ENCODE measurements around the gene TMTC4. TPM values are rescaled to one million over a fixed set of nuclear protein-coding genes. Genes with fewer than 3 reads are reported as not detected.

TMTC4 gene
- total and polyA plus RNA-seq, 10 of the 15 experiments (the other 5 are each of a cell fraction or from before 2014, with no cell fraction given), result 3.3 to 24.6 (median 14.5) TPM

GRCh38 chr13:100588331-100589177, 86.0 kb downstream of the TMTC4 start, which contains the start of gene GGACT:
TSS of gene GGACT (minus strand) at chr13:100588789. CDS start at chr13:100532591, 56,198 bp downstream.
- H2AFZ ChIP-seq (ENCODE audit: control insufficient read depth, low read depth, low read length), result peak within 1 kb of the TSS; percentile 85
- no peaks in the 10 kb centered on the region for H3K36me3 ChIP-seq (ENCODE audit: control insufficient read depth in 2 of 2, insufficient read depth in 2 of 2, low read length in 1 of 2)
- 5% methylated on average over 67 of the region's 82 CpGs for WGBS (ENCODE audit: insufficient coverage, insufficient replicate concordance, low lambda C conversion rate, missing lambda C conversion rate)
- POLR2A ChIA-PET, result interaction anchor here (0.5 kb wide), 1 partner anchor 697 kb away, joined by 3 read pairs; no protein-coding TSS in a partner anchor
- H3K79me2 ChIP-seq (ENCODE audit: control insufficient read depth, insufficient read depth, low read length), result no peaks in the 10 kb centered on the region
- SMC1A ChIA-PET (ENCODE audit: uncharacterized antibody, unreplicated experiment), result interaction anchor here (1.3 kb wide), 1 partner anchor 16 kb away, joined by 4 read pairs; no protein-coding TSS in a partner anchor
- H3K9me3 ChIP-seq (replicated peaks; ENCODE audit: control insufficient read depth, insufficient read depth, low read length), result no peaks in the 10 kb centered on the region
- intact Hi-C loops (cut with micrococcal nuclease; ENCODE audit: unreplicated experiment), result loop anchor here (1.0 kb wide), 1 partner anchor 87 kb away; no protein-coding TSS in a partner anchor
- peak within 1 kb of the TSS; percentile 68 for H3K9ac ChIP-seq (ENCODE audit: control insufficient read depth, insufficient read depth, low read length)
- no peak for FAIRE-seq
- H3K27ac ChIP-seq (ENCODE audit: control insufficient read depth, insufficient read depth), result peak within 1 kb of the TSS; percentile 30; the same call in 1 of the 2 replicates
- in situ Hi-C loops (cut with MboI), result no loop called here
- RAD21 ChIA-PET (ENCODE audit: unreplicated experiment), result no interaction called here
- peak within 1 kb of the TSS; percentile 74; the same call in 1 of the 2 replicates for H3K4me3 ChIP-seq
- peak; percentile 99 for ATAC-seq
- TSS peak; percentile 77 for BruUV-seq (replicated peaks)
- H3K4me1 ChIP-seq (ENCODE audit: control insufficient read depth, insufficient read depth, low read length), result peaks cover 6% of the 10 kb centered on the region; the same call in 1 of the 2 replicates
- CTCF ChIA-PET, result interaction anchor here (1.0 to 4.2 kb wide), 5 partner anchors 11 to 42 kb away, joined by 3 to 34 read pairs (median 7); no protein-coding TSS in a partner anchor
- DNase-seq (ENCODE audit: low read depth, low spot score), result peak; percentile 13
- no peaks in the 10 kb centered on the region for H4K20me1 ChIP-seq (ENCODE audit: control insufficient read depth, insufficient read depth)
- H3K27me3 ChIP-seq (replicated peaks in 1 of 2; ENCODE audit: control insufficient read depth in 2 of 2, insufficient read depth in 2 of 2, low read length in 1 of 2), result no peaks in the 10 kb centered on the region
- peak within 1 kb of the TSS; percentile 61 for H3K4me2 ChIP-seq (ENCODE audit: control insufficient read depth, insufficient read depth)
- no peak for TF ChIP-seq EZH2 (IDR thresholded peaks at IDR 0.05; ENCODE audit: borderline replicate concordance, control insufficient read depth, low read depth, low read length)
- TF ChIP-seq MAX (IDR thresholded peaks at IDR 0.05; ENCODE audit: low read depth, low read length), result peak; percentile 91
- TF ChIP-seq BRCA1 (IDR thresholded peaks at IDR 0.05; ENCODE audit: low read depth, low read length), result no peak
- TF ChIP-seq PKNOX1 (IDR thresholded peaks at IDR 0.05), result no peak
- TF ChIP-seq WRNIP1 (IDR thresholded peaks at IDR 0.05; ENCODE audit: borderline replicate concordance, low read depth, low read length), result no peak
- TF ChIP-seq HDAC2 (IDR thresholded peaks at IDR 0.05), result no peak
- TF ChIP-seq HDGF (IDR thresholded peaks at IDR 0.05), result 0 out of 2 replicates have a peak, but pooled peaks have one; percentile 55
- peak; percentile 40; the same call in 1 of the 2 replicates for TF ChIP-seq ZBTB33 (IDR thresholded peaks at IDR 0.05)
- peak; percentile 26; the same call in 1 of the 2 replicates for TF ChIP-seq NBN (IDR thresholded peaks at IDR 0.05)
- no peak for TF ChIP-seq JUND (IDR thresholded peaks at IDR 0.05; ENCODE audit: low read depth, low read length)
- TF ChIP-seq PBX3 (IDR thresholded peaks at IDR 0.05; ENCODE audit: insufficient replicate concordance, low read depth, low read length), result no peak
- TF ChIP-seq ATF3 (IDR thresholded peaks at IDR 0.05; ENCODE audit: borderline replicate concordance, extremely low read depth, low read depth, low read length), result 0 out of 2 replicates have a peak, but pooled peaks have one; percentile 9
- peak; percentile 71 for TF ChIP-seq MXI1 (IDR thresholded peaks at IDR 0.05; ENCODE audit: low read depth, low read length)
- TF ChIP-seq ETV6 (conservative IDR thresholded peaks at IDR 0.05 in 1 of 2, IDR thresholded peaks at IDR 0.05 in 1 of 2; ENCODE audit: borderline replicate concordance in 1 of 2, low read depth in 1 of 2), result no peak
- TF ChIP-seq ATF2 (IDR thresholded peaks at IDR 0.05; ENCODE audit: low read length), result no peak
